ENCODE measurements around the gene TXNDC2. TPM values are rescaled to one million over a fixed set of nuclear protein-coding genes. Genes with fewer than 3 reads are reported as not detected.
"Not testable (repeated sequence)": the region's sequence is repeated elsewhere in the genome, so short reads cannot be mapped to it uniquely, and the experiment has no call there.

TXNDC2 gene
- total RNA-seq, 2 donors from 2014 or later, result 3.6 TPM; not detected in 1

GRCh38 chr18:9852266-9853081 is 33.3 kb upstream of the TXNDC2 start:
- DNase-seq (ENCODE audit: low spot score), result no peak
- Histone ChIP-seq H3K27me3 (replicated peaks; ENCODE audit: insufficient read depth) (no peaks in the 10 kb centered on the region), H3K36me3 (no peaks in the 10 kb centered on the region), H3K9me3 (no peaks in the 10 kb centered on the region), H3K27ac (no peak overlapping the region), H3K4me1 (replicated peaks) (no peaks in the 10 kb centered on the region), H3K4me3 (no peak overlapping the region)
- TF ChIP-seq CTCF (IDR thresholded peaks at IDR 0.05) (no peak), POLR2A (IDR thresholded peaks at IDR 0.05) (no peak)
- intact Hi-C loops (cut with DNase I), result loop anchor here (10.0 kb wide), 1 partner anchor 148 kb away; the partner anchor contains the start of gene RAB31
- WGBS, result 92% methylated on average over 5 of the region's 5 CpGs

- no peaks in the 10 kb centered on the region for H3K27me3 ChIP-seq (replicated peaks; ENCODE audit: insufficient read depth)
- no peak for TF ChIP-seq POLR2A (IDR thresholded peaks at IDR 0.05)
- peak; percentile 53 for TF ChIP-seq POLR2AphosphoS5 (IDR thresholded peaks at IDR 0.05)
- peak overlapping the region; percentile 63 to 69 for H3K27ac ChIP-seq
- H3K36me3 ChIP-seq, result no peaks in the 10 kb centered on the region
- no peaks in the 10 kb centered on the region for H3K4me1 ChIP-seq (replicated peaks)
- intact Hi-C loops (cut with DNase I), result loop anchor here (2.0 to 10.0 kb wide), 3 partner anchors 48 to 150 kb away; partner anchors contain the start of genes RAB31 and VAPA
- no peak overlapping the region for H3K4me3 ChIP-seq
- 43% methylated on average over 12 of the region's 12 CpGs for WGBS
- no peaks in the 10 kb centered on the region for H3K9me3 ChIP-seq
- no peak for DNase-seq (ENCODE audit: low spot score)
These were observed 30.7 kb upstream of the TXNDC2 start for GRCh38 chr18:9854801-9855676.

GRCh38 chr18:9855681-9856080 is 30.1 kb upstream of the TXNDC2 start:
- Histone ChIP-seq H3K27ac (peak overlapping the region; percentile 63 to 69), H3K4me3 (no peak overlapping the region), H3K27me3 (replicated peaks; ENCODE audit: insufficient read depth) (no peaks in the 10 kb centered on the region), H3K4me1 (replicated peaks) (no peaks in the 10 kb centered on the region), H3K36me3 (no peaks in the 10 kb centered on the region), H3K9me3 (no peaks in the 10 kb centered on the region)
- intact Hi-C loops (cut with DNase I), result loop anchor here (2.0 to 10.0 kb wide), 3 partner anchors 48 to 151 kb away; partner anchors contain the start of genes RAB31 and VAPA
- no peak for TF ChIP-seq POLR2A (IDR thresholded peaks at IDR 0.05)
- no peak for TF ChIP-seq CTCF (IDR thresholded peaks at IDR 0.05)
- no peak for TF ChIP-seq POLR2AphosphoS5 (IDR thresholded peaks at IDR 0.05)
- WGBS, result 58% methylated on average over 9 of the region's 9 CpGs
- DNase-seq (ENCODE audit: low spot score), result no peak

- intact Hi-C loops (cut with DNase I), result loop anchor here (5.0 to 10.0 kb wide), 2 partner anchors 49 to 151 kb away; partner anchors contain the start of gene RAB31
- Histone ChIP-seq H3K27me3 (replicated peaks; ENCODE audit: insufficient read depth) (no peaks in the 10 kb centered on the region), H3K27ac (peak overlapping the region; percentile 63 to 69), H3K4me1 (replicated peaks) (no peaks in the 10 kb centered on the region), H3K36me3 (no peaks in the 10 kb centered on the region), H3K4me3 (no peak overlapping the region), H3K9me3 (no peaks in the 10 kb centered on the region)
- WGBS, result 93% methylated on average over 3 of the region's 3 CpGs
- TF ChIP-seq POLR2A (IDR thresholded peaks at IDR 0.05) (no peak), POLR2AphosphoS5 (IDR thresholded peaks at IDR 0.05) (no peak), CTCF (IDR thresholded peaks at IDR 0.05) (no peak)
- DNase-seq (ENCODE audit: low spot score), result no peak
These were observed 29.7 kb upstream of the TXNDC2 start for GRCh38 chr18:9856092-9856491.

GRCh38 chr18:9857479-9857998 is 28.2 kb upstream of the TXNDC2 start:
- not testable (repeated sequence) for H3K27me3 ChIP-seq (replicated peaks; ENCODE audit: insufficient read depth); H3K4me1 ChIP-seq (replicated peaks); H3K36me3 ChIP-seq; DNase-seq (ENCODE audit: low spot score); H3K27ac ChIP-seq; H3K9me3 ChIP-seq; H3K4me3 ChIP-seq
- WGBS, result 96% methylated on average over 4 of the region's 4 CpGs
- intact Hi-C loops (cut with DNase I), result loop anchor here (5.0 to 10.0 kb wide), 2 partner anchors 50 to 153 kb away; partner anchors contain the start of gene RAB31

Measured in prostate gland (tissue), 2 donors.